Parathyroid adenoma (tissue), 2 donors: ENCODE results near the gene MAN2B2.

Source experiments
- H2AFZ ChIP-seq: fragments of 300-600 bp; sonication (generic); one replicate; pipeline ENCODE4 v1.7.0; 2017; ENCODE audit warnings: antibody characterized with exemption, mild to moderate bottlenecking
- H3K27ac ChIP-seq: fragments of 300-600 bp; sonication (generic); one replicate; pipeline ENCODE4 v1.7.0; 2017
- H3K27me3 ChIP-seq: fragments of 300-600 bp; sonication (generic); one replicate; pipeline ENCODE4 v1.7.0; 2017; ENCODE audit warnings: low read length; ENCODE audit not compliant: control insufficient read depth, insufficient read depth
- H3K36me3 ChIP-seq: fragments of 300-600 bp; sonication (generic); one replicate; pipeline ENCODE4 v1.7.0; 2017; ENCODE audit warnings: low read length; ENCODE audit not compliant: control insufficient read depth, insufficient read depth
- H3K4me1 ChIP-seq: fragments of 300-600 bp; sonication (generic); one replicate; pipeline ENCODE4 v1.7.0; 2017; ENCODE audit warnings: control low read depth
- H3K4me2 ChIP-seq: fragments of 300-600 bp; sonication (generic); one replicate; pipeline ENCODE4 v1.7.0; 2017; ENCODE audit warnings: low read length
- H3K4me3 ChIP-seq: fragments of 300-600 bp; sonication (generic); one replicate; pipeline ENCODE4 v1.7.0; 2017; ENCODE audit warnings: low read depth, low read length
- H3K79me2 ChIP-seq: fragments of 300-600 bp; sonication (generic); one replicate; pipeline ENCODE4 v1.7.0; 2017; ENCODE audit warnings: control low read depth
- H3K9ac ChIP-seq: fragments of 300-600 bp; sonication (generic); one replicate; pipeline ENCODE4 v1.7.0; 2017; ENCODE audit warnings: mild to moderate bottlenecking
- H3K9me3 ChIP-seq: fragments of 300-600 bp; sonication (generic); one replicate; pipeline ENCODE4 v1.7.0; 2017; ENCODE audit warnings: low read length; ENCODE audit not compliant: control insufficient read depth
- TF ChIP-seq, protein P1 (sequence below): fragments of 300-600 bp; sonication (generic); IDR thresholded peaks from one replicate; pipeline ENCODE4 v1.7.0; 2017; ENCODE audit warnings: antibody characterized with exemption, mild to moderate bottlenecking
- donor health status: primary hyperparathyroidism.

The MAN2B2 gene

DNA sequence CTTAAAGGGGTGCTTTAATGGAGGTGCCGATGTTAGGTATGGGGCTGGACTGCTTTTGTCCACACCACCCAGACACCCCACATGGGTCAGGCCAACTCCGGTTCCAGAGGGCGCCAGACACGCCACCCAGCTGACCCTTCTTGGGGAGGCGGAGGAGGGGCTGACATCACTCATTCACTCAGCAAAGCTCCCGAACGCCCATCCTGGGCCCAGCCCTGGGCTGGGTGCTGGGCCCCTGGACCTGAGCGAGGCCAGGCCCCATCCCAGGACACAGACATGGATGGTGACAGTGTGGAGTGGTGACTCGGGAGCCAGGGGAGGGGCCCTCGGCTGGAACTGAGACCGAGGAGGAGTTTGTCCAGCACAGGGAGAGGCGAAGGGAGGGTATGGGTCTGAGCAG lies 28.1 kb downstream of the MAN2B2 start:
- Histone ChIP-seq H3K9ac (no peak overlapping the region), H3K27me3 (no peaks in the 10 kb centered on the region), H3K36me3 (no peaks in the 10 kb centered on the region), H3K4me3 (no peak overlapping the region), H3K79me2 (no peaks in the 10 kb centered on the region), H2AFZ (no peak overlapping the region), H3K27ac (no peak overlapping the region), H3K4me2 (no peak overlapping the region), H3K4me1 (no peaks in the 10 kb centered on the region), H3K9me3 (no peaks in the 10 kb centered on the region)
- TF ChIP-seq, protein P1, sequence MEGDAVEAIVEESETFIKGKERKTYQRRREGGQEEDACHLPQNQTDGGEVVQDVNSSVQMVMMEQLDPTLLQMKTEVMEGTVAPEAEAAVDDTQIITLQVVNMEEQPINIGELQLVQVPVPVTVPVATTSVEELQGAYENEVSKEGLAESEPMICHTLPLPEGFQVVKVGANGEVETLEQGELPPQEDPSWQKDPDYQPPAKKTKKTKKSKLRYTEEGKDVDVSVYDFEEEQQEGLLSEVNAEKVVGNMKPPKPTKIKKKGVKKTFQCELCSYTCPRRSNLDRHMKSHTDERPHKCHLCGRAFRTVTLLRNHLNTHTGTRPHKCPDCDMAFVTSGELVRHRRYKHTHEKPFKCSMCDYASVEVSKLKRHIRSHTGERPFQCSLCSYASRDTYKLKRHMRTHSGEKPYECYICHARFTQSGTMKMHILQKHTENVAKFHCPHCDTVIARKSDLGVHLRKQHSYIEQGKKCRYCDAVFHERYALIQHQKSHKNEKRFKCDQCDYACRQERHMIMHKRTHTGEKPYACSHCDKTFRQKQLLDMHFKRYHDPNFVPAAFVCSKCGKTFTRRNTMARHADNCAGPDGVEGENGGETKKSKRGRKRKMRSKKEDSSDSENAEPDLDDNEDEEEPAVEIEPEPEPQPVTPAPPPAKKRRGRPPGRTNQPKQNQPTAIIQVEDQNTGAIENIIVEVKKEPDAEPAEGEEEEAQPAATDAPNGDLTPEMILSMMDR, result no peak

- Histone ChIP-seq H3K9ac (no peak overlapping the region), H3K4me2 (no peak overlapping the region), H3K27ac (no peak overlapping the region), H3K36me3 (no peaks in the 10 kb centered on the region), H3K27me3 (no peaks in the 10 kb centered on the region), H3K4me1 (no peaks in the 10 kb centered on the region), H3K79me2 (no peaks in the 10 kb centered on the region), H3K9me3 (no peaks in the 10 kb centered on the region), H2AFZ (no peak overlapping the region), H3K4me3 (no peak overlapping the region)
- TF ChIP-seq, protein P1, result no peak
Measured at GRCh38 chr4:6605114-6605513, 30.1 kb downstream of the MAN2B2 start.

- no peak overlapping the region for H3K9ac ChIP-seq
- no peak overlapping the region for H2AFZ ChIP-seq
- H3K27ac ChIP-seq, result no peak overlapping the region
Measured at GRCh38 chr4:6605605-6606004, 30.6 kb downstream of the MAN2B2 start.

GRCh38 chr4:6606465-6607235 lies 31.7 kb downstream of the MAN2B2 start:
- H3K27ac ChIP-seq, result no peak overlapping the region
- H2AFZ ChIP-seq, result no peak overlapping the region
- H3K4me1 ChIP-seq, result no peaks in the 10 kb centered on the region
- H3K9me3 ChIP-seq, result no peaks in the 10 kb centered on the region
- no peak overlapping the region for H3K9ac ChIP-seq
- no peak overlapping the region for H3K4me2 ChIP-seq
- no peak overlapping the region for H3K4me3 ChIP-seq
- H3K27me3 ChIP-seq, result no peaks in the 10 kb centered on the region
- H3K36me3 ChIP-seq, result no peaks in the 10 kb centered on the region
- TF ChIP-seq, protein P1, result no peak
- no peaks in the 10 kb centered on the region for H3K79me2 ChIP-seq

More at GRCh38 chr4:6605605-6606004, 30.6 kb downstream of the MAN2B2 start:
- Histone ChIP-seq H3K9me3 (no peaks in the 10 kb centered on the region), H3K4me3 (no peak overlapping the region), H3K79me2 (no peaks in the 10 kb centered on the region), H3K27me3 (no peaks in the 10 kb centered on the region), H3K36me3 (no peaks in the 10 kb centered on the region), H3K4me2 (no peak overlapping the region), H3K4me1 (no peaks in the 10 kb centered on the region)
- TF ChIP-seq, protein P1, result no peak
